ENCODE results near the gene CHTOP.
"Not testable (repeated sequence)": the region's sequence is repeated elsewhere in the genome, so short reads cannot be mapped to it uniquely, and the experiment has no call there.

The CHTOP gene

DNA sequence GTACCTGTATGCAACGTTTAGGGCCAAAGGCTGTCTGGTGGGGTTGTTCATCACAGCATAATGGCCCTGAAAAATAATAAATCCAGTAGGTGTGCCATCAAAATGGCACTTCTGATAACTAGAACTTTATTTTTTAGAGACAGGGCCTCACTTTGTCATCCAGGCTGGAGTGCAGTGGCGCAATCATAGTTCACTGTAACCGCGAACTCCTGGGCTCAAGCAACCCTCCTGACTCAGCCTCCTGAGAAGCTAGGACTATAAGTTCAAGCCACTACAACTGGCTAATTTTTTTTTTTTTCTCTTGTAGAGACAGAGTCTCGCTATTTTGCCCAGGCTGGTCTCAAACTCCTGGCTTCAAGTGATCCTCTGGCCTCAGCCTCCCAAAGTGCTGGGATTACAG, 29.3 kb downstream of the CHTOP start:
- no peak for DNase-seq

DNA sequence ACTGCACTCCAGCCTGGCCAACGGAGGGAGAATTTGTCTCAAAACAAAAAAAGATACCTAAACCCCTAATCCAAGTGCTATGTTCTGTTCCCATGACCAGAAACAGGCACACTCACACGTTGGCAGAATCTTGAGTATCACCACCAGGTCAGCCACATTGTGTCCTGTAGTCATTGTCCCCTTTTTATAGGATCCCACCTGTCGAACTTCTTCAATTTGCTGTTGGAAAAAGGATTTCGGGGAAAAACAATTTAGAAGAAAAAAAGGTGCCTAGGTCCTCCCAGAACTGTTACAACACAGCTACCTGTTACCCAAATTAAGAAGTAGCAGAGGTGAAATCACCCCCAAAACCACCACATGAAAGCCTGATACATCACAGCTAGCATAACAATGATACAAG, 33.6 kb downstream of the CHTOP start:
- no peak for DNase-seq

DNA sequence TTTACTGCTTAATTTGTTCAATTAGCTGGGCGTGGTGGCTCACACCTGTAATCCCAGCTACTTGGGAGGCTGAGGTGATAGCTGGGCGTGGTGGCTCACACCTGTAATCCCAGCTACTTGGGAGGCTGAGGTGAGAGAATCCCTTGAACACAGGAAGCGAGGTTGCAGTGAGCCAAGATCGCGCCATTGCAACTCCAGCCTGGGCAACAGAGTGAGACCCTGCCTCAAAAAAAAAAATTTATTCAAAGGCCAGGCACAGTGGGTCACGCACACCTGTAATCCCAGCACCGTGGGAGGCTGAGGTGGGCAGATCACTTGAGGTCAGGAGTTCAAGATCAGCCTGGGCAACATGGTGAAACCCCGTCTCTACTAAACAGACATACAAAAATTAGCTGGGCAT, 34.8 kb downstream of the CHTOP start:
- DNase-seq, result not testable (repeated sequence)

GRCh38 chr1:153669606-153670005, 35.7 kb downstream of the CHTOP start:
- no peak for DNase-seq

- DNase-seq, result peak; percentile 27
Measured at GRCh38 chr1:153670257-153670858, 36.5 kb downstream of the CHTOP start.

- DNase-seq, result peak; percentile 96
Measured at GRCh38 chr1:153670859-153671627, 37.2 kb downstream of the CHTOP start, which contains the start of gene ILF2. ILF2 (minus strand) TSS chr1:153670993; CDS start chr1:153670922, 71 bp downstream.

GRCh38 chr1:153671628-153672353, 37.9 kb downstream of the CHTOP start:
- DNase-seq, result peak; percentile 46

- DNase-seq, result no peak
Measured at GRCh38 chr1:153673511-153673910, 39.6 kb downstream of the CHTOP start.

DNA sequence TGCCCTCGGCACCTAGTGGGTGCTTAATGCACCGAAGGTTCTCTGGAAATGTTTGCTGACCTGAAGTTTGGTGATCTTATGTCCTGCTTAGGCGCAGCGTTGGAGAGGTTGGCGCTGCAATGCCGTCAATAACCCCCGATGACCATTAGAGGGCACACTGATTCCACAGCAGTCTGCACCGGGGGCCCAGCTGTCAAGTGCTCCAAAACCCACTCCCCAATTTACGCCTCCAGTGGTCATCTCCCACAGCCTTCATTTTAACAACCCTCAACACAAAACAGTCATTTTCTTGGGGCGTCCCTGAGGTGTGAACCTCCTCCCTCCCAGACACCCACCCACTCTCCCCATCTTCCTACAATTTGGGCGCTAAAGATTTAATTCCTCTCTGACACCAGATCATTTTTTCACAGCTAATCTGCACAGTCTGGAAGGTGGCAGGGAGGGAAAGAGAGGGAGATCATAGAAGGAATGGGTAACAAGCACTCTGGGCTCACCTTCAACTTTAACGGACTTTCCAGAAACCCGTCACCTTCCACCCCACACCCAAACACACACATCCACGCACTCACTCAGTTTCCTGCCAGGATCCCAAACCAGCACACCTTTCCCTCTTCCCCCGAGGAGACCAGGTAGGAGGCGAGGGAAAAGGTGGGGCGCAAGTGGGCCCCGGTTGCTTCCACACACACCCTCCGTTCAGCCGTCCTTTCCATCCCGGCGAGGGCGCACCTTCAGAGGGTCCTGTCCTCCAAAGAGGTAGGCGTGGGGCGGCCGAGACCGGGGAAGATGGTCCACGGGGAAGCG, 44.1 kb downstream of the CHTOP start:
- peak; percentile 65 for DNase-seq

DNA sequence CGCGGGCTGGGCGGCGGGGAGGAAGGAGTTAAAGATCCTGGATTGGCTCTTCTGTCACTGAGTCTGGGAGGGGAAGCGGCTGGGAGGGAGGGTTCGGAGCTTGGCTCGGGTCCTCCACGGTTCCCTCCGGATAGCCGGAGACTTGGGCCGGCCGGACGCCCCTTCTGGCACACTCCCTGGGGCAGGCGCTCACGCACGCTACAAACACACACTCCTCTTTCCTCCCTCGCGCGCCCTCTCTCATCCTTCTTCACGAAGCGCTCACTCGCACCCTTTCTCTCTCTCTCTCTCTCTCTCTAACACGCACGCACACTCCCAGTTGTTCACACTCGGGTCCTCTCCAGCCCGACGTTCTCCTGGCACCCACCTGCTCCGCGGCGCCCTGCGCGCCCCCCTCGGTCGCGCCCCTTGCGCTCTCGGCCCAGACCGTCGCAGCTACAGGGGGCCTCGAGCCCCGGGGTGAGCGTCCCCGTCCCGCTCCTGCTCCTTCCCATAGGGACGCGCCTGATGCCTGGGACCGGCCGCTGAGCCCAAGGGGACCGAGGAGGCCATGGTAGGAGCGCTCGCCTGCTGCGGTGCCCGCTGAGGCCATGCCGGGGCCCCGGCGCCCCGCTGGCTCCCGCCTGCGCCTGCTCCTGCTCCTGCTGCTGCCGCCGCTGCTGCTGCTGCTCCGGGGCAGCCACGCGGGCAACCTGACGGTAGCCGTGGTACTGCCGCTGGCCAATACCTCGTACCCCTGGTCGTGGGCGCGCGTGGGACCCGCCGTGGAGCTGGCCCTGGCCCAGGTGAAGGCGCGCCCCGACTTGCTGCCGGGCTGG, 44.9 kb downstream of the CHTOP start, which contains the start of gene NPR1:
NPR1 (plus strand) TSS at position 170 of the 818 bp plus-strand sequence; CDS start at position 591, 421 bp downstream.
- peak; percentile 51 for DNase-seq

GRCh38 chr1:153679337-153680119, 45.7 kb downstream of the CHTOP start:
- DNase-seq, result peak; percentile 39

- DNase-seq, result no peak
Measured at GRCh38 chr1:153680120-153680403, 46.2 kb downstream of the CHTOP start.

DNA sequence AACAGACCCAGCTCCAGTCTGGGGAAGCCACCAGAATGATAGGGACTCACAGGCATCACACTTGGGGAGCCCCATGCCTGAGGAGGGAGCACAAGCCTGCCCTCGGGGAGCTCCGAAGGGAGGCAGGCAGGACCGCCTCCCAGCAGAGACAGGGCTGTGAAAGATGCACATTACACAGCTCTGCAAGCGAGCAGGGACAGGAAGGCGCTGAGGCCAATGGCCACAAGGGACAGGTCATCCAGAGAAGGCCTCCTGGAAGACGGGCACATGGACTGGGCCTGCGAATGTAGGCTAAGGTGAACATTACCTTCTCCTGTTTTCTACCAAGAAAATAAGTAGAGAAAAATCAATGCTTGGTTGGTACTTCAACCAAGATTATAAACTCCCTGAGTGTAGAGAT, 48.9 kb downstream of the CHTOP start:
- no peak for DNase-seq

DNA sequence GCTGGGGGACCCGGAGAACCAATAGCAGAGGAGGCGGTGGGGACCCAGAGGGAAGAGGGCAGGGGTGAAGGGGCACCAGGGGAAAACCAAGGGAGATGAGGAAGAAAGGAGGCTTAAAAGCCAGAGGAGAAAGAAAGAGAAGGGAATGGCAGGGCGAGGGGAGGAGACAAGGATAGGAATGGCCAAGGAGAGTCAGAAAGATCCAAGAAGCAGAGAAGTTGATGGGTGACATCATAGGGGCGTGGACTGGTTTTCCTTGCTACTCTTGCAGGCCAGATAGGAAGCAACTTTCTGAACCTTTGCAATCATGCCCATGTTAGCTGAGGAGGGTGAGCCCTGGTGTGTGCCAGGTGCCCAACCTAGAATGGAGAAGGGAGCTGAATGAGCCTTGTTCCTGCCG, 50.0 kb downstream of the CHTOP start:
- no peak for DNase-seq

DNA sequence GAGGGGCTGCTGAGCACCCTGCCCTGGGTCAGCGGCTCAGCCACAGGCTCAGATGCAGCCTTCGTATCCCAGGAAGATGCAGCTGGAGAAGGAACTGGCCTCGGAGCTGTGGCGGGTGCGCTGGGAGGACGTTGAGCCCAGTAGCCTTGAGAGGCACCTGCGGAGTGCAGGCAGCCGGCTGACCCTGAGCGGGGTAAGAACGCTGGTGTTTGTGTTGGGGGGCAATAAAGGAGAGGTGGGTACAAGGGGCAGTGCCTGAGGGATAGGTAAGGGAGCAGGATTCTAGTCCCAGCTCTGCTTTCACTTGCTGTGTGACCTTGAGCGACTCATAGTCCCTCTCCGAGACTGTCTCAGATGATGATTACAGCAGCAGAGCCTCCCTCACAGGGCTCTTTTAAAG, 51.0 kb downstream of the CHTOP start:
- DNase-seq, result no peak

GRCh38 chr1:153685544-153686340, 51.9 kb downstream of the CHTOP start:
- no peak for DNase-seq

DNA sequence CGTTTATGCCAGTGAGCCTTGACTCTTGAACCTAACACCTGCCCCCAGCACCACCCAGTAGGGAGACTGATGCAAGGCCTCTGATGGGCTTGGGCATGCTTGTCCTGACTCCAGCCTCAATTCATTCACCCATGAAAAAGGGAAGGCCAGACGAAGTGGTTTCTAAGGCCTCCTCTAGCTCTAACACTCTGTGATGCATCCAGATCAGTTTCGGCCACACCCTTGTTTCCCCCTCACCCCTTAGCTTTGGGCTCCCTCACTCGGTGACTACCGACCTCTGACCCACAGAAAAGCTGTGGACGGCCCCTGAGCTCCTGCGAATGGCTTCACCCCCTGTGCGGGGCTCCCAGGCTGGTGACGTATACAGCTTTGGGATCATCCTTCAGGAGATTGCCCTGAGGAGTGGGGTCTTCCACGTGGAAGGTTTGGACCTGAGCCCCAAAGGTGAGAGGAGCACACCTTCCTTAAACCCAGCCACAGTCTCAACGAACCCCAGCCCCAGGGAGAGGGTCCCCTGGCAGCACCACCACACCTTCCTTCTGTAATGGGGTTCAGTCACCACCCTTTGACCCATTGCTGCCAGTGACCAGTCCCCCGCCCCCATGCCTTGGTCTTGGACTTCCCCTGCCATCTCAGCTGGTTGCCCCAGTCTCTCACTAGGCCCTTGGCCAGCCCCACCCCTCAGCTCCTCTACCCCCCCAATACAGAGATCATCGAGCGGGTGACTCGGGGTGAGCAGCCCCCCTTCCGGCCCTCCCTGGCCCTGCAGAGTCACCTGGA, 53.7 kb downstream of the CHTOP start:
- no peak for DNase-seq

GRCh38 chr1:153688276-153688675, 54.4 kb downstream of the CHTOP start:
- no peak for DNase-seq

DNA sequence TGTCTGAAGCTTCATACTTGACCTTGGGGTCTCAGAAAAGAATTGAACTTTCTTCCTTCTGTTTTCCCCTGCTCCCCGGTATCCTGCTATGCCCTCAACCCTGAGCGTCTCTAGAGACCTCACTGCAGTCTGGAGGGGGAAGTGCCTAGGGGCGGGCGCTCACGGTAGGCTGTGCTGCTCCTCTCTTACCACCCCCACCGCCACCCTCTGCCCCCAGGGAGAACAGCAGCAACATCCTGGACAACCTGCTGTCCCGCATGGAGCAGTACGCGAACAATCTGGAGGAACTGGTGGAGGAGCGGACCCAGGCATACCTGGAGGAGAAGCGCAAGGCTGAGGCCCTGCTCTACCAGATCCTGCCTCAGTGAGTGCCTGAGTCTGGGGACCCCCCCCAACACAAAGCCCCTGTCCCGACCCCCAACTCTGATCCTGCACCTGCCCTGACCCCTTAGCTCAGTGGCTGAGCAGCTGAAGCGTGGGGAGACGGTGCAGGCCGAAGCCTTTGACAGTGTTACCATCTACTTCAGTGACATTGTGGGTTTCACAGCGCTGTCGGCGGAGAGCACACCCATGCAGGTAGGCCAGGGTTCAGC, 55.0 kb downstream of the CHTOP start:
- no peak for DNase-seq

Data from CD4-positive, alpha-beta T cell treated with Interleukin-17A for 4 hours (primary cell).